Measurements from ENCODE around the gene THG1L.
"Not testable (repeated sequence)": the region's sequence is repeated elsewhere in the genome, so short reads cannot be mapped to it uniquely, and the experiment has no call there.

Gene THG1L

DNA sequence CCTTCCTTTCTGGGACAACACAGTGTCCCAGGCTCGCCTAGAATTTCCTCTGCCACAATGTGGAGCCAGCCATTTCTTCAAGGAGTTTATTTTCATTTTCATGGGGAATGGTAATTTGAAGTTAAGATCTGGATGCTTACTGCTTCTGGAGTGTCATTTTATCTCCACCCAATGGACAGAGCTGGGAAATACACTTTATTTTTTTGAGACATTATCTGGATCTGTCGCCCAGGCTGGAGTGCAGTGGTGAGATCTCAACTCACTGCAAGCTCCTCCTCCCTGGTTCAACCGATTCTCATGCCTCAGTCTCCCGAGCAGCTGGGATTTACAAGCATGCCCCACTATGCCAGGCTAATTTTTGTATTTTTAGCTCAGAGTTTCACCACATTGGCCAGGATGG is 12.7 kb upstream of the THG1L start:
- no peak for TF ChIP-seq SUZ12 (IDR thresholded peaks at IDR 0.05; ENCODE audit: extremely low read depth, insufficient read depth, insufficient read length)
- Histone ChIP-seq H3K9ac (ENCODE audit: insufficient read length, low read depth) (no peak overlapping the region), H3K36me3 (ENCODE audit: insufficient read depth, insufficient read length, low read length) (no peaks in the 10 kb centered on the region), H3K4me1 (ENCODE audit: insufficient read depth, insufficient read length) (no peaks in the 10 kb centered on the region), H3K27me3 (ENCODE audit: insufficient read depth, insufficient read length) (no peaks in the 10 kb centered on the region), H3K9me3 (ENCODE audit: insufficient read depth, low read length) (no peaks in the 10 kb centered on the region; the same call in 1 of the 2 replicates), H3K4me3 (ENCODE audit: insufficient read length, low read depth) (no peak overlapping the region)
- no peak for DNase-seq (ENCODE audit: low read depth, low spot score)

DNA sequence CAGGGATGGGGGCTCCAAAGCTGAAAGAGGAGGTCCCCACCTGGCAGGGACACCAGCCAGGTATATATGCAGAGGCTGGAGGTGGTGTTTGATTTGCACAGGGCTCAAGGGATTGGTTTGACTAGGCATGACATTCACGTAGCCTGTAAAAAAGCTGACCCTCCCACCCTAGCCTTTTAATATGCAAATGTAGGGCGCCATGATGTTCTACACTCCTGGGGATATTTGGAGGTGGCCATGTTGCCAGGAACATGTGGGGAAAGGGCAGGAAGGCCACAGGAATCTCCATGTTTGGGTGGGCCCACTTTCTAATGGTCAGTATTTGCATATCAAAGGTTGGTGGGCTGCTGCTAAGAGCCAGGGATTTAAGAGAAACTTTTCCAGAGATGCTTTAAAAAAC is 12.0 kb upstream of the THG1L start:
- Histone ChIP-seq H3K9me3 (ENCODE audit: insufficient read depth, low read length) (no peaks in the 10 kb centered on the region; the same call in 1 of the 2 replicates), H3K27me3 (ENCODE audit: insufficient read depth, insufficient read length) (no peaks in the 10 kb centered on the region), H3K36me3 (ENCODE audit: insufficient read depth, insufficient read length, low read length) (no peaks in the 10 kb centered on the region), H3K9ac (ENCODE audit: insufficient read length, low read depth) (no peak overlapping the region), H3K4me1 (ENCODE audit: insufficient read depth, insufficient read length) (no peaks in the 10 kb centered on the region), H3K4me3 (ENCODE audit: insufficient read length, low read depth) (no peak overlapping the region)
- no peak for TF ChIP-seq SUZ12 (IDR thresholded peaks at IDR 0.05; ENCODE audit: extremely low read depth, insufficient read depth, insufficient read length)
- TF ChIP-seq YY1 (IDR thresholded peaks at IDR 0.05; ENCODE audit: insufficient read depth, insufficient read length) = peak; percentile 29
- DNase-seq (ENCODE audit: low read depth, low spot score) = peak; percentile 46

DNA sequence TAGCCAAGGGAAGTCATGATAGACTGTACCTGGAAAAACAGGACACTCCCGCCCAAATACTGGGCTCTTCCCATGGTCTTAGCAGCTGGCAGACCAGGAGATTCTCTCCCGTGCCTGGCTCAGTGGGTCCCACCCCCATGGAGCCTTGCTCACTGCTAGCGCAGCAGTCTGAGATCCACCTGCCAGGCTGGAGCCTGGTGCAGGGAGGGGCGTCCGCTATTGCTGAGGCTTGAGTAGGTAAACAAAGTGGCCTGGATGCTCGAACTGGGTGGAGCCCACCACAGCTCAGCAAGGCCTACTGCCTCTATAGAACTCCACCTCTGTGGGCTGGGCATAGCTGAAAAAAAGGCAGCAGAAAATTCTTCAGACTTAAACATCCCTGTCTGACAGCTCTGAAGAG is 10.1 kb upstream of the THG1L start:
- Histone ChIP-seq H3K4me3 (ENCODE audit: insufficient read length, low read depth) (no peak overlapping the region), H3K4me1 (ENCODE audit: insufficient read depth, insufficient read length) (no peaks in the 10 kb centered on the region), H3K27me3 (ENCODE audit: insufficient read depth, insufficient read length) (no peaks in the 10 kb centered on the region), H3K9me3 (ENCODE audit: insufficient read depth, low read length) (no peaks in the 10 kb centered on the region; the same call in 1 of the 2 replicates), H3K9ac (ENCODE audit: insufficient read length, low read depth) (no peak overlapping the region), H3K36me3 (ENCODE audit: insufficient read depth, insufficient read length, low read length) (no peaks in the 10 kb centered on the region)
- TF ChIP-seq ZNF274 (IDR thresholded peaks at IDR 0.05; ENCODE audit: low read depth, low read length) = no peak
- no peak for TF ChIP-seq YY1 (IDR thresholded peaks at IDR 0.05; ENCODE audit: insufficient read depth, insufficient read length)
- no peak for TF ChIP-seq SUZ12 (IDR thresholded peaks at IDR 0.05; ENCODE audit: extremely low read depth, insufficient read depth, insufficient read length)
- no peak for DNase-seq (ENCODE audit: low read depth, low spot score)

DNA sequence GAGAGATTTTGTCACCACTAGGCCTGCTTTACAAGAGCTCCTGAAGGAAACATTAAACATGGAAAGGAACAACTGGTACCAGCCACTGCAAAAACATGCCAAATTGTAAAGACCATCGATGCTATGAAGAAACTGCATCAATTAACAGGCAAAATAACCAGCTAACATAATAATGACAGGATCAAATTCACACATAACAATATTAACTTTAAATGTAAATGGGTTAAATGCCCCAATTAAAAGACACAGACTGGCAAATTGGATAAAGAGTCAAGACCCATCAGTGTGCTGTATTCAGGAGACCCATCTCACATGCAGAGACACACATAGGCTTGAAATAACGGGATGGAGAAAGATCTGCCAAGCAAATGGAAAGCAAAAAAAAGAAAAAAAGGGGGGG is 8.3 kb upstream of the THG1L start:
- not testable (repeated sequence) for H3K27me3 ChIP-seq (ENCODE audit: insufficient read depth, insufficient read length); H3K4me3 ChIP-seq (ENCODE audit: insufficient read length, low read depth); H3K9me3 ChIP-seq (ENCODE audit: insufficient read depth, low read length); H3K36me3 ChIP-seq (ENCODE audit: insufficient read depth, insufficient read length, low read length); DNase-seq (ENCODE audit: low read depth, low spot score); H3K4me1 ChIP-seq (ENCODE audit: insufficient read depth, insufficient read length); H3K9ac ChIP-seq (ENCODE audit: insufficient read length, low read depth)

DNA sequence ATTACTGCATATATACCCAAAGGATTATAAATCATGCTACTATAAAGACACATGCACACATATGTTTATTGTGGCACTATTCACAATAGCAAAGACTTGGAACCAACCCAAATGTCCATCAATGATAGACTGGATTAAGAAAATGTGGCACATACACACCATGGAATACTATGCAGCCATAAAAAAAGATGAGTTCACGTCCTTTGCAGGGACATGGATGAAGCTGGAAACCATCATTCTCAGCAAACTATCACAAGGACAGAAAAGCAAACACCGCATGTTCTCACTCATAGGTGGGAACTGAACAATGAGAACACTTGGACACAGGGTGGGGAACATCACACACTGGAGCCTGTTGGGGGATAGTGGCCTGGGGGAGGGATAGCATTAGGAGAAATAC is 4.6 kb upstream of the THG1L start:
- not testable (repeated sequence) for H3K9me3 ChIP-seq (ENCODE audit: insufficient read depth, low read length); DNase-seq (ENCODE audit: low read depth, low spot score); H3K36me3 ChIP-seq (ENCODE audit: insufficient read depth, insufficient read length, low read length); H3K27me3 ChIP-seq (ENCODE audit: insufficient read depth, insufficient read length); H3K4me1 ChIP-seq (ENCODE audit: insufficient read depth, insufficient read length); H3K4me3 ChIP-seq (ENCODE audit: insufficient read length, low read depth); H3K9ac ChIP-seq (ENCODE audit: insufficient read length, low read depth)

DNA sequence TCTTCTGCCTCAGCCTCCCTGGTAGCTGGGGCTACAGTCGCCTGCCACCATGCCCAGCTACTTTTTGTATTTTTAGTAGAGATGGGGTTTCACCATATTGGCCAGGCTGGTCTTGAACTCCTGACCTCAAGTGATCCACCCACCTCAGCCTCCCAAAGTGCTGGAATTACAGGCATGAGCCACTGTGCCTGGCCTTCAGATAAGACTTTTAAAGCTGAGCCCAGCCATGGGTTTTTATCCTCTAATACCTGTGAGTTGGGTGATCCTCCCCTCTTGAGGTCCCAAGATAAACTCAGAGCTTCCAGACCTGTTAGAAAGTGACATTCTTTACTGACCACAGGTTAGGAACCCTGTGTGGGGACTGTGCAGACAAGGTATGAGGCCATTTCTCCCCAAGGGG is 3.4 kb upstream of the THG1L start:
- not testable (repeated sequence) for H3K4me3 ChIP-seq (ENCODE audit: insufficient read length, low read depth); H3K4me1 ChIP-seq (ENCODE audit: insufficient read depth, insufficient read length); H3K36me3 ChIP-seq (ENCODE audit: insufficient read depth, insufficient read length, low read length); H3K27me3 ChIP-seq (ENCODE audit: insufficient read depth, insufficient read length); H3K9ac ChIP-seq (ENCODE audit: insufficient read length, low read depth); H3K9me3 ChIP-seq (ENCODE audit: insufficient read depth, low read length); DNase-seq (ENCODE audit: low read depth, low spot score)

DNA sequence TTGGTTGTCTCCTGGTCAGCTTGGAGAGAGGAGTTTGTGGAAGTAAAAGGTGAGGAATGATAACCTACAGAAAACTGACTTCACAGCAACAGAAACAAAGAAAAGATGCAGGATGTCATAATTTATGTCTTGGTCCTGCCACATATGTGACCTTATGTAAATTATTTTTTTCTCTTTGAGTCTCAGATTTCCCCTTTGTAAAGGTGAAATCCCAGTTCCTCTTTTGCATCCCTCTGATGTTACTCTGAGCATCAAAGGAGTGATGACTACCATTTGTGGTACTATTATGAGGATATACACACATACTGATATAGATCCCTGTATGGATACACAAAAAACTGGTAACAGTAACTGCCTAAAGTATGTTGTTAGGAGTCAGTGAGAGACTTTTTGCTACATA is 1.4 kb upstream of the THG1L start:
- Histone ChIP-seq H3K4me3 (ENCODE audit: insufficient read length, low read depth) (no peak overlapping the region), H3K27me3 (ENCODE audit: insufficient read depth, insufficient read length) (no peaks in the 10 kb centered on the region), H3K9ac (ENCODE audit: insufficient read length, low read depth) (no peak overlapping the region), H3K4me1 (ENCODE audit: insufficient read depth, insufficient read length) (no peaks in the 10 kb centered on the region), H3K36me3 (ENCODE audit: insufficient read depth, insufficient read length, low read length) (peaks cover 19% of the 10 kb centered on the region), H3K9me3 (ENCODE audit: insufficient read depth, low read length) (no peaks in the 10 kb centered on the region)
- no peak for DNase-seq (ENCODE audit: low read depth, low spot score)
- no peak for TF ChIP-seq YY1 (IDR thresholded peaks at IDR 0.05; ENCODE audit: insufficient read depth, insufficient read length)
- no peak for TF ChIP-seq ZNF274 (IDR thresholded peaks at IDR 0.05; ENCODE audit: low read depth, low read length)
- TF ChIP-seq SUZ12 (IDR thresholded peaks at IDR 0.05; ENCODE audit: extremely low read depth, insufficient read depth, insufficient read length) = no peak

DNA sequence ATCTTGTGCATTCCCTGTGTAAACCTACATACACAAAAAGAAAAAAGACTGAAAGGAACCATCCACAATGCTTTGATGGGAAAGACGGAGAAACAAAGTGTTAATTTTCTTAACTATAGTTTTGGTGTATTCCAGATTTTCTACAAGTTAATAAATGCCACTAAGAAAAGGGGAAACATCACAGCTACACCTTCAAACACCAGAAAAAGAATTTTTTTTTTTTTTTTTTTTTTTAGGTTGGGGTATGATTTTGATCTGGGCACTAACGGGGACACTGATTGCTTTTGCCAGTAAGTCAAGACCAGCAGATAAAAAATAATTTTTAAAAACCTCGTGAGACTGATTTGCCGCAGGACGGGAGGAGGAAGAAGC is 334 bp upstream of the THG1L start:
- Histone ChIP-seq H3K4me1 (ENCODE audit: insufficient read depth, insufficient read length) (no peaks in the 10 kb centered on the region), H3K27me3 (ENCODE audit: insufficient read depth, insufficient read length) (no peaks in the 10 kb centered on the region), H3K4me3 (ENCODE audit: insufficient read length, low read depth) (peak overlapping the region; percentile 88), H3K9ac (ENCODE audit: insufficient read length, low read depth) (no peak overlapping the region), H3K36me3 (ENCODE audit: insufficient read depth, insufficient read length, low read length) (peaks cover 26% of the 10 kb centered on the region), H3K9me3 (ENCODE audit: insufficient read depth, low read length) (no peaks in the 10 kb centered on the region)
- no peak for DNase-seq (ENCODE audit: low read depth, low spot score)
- TF ChIP-seq ZNF274 (IDR thresholded peaks at IDR 0.05; ENCODE audit: low read depth, low read length) = no peak
- TF ChIP-seq YY1 (IDR thresholded peaks at IDR 0.05; ENCODE audit: insufficient read depth, insufficient read length) = no peak

All from NT2/D1 (cell line).